Measurements from ENCODE around the gene CARM1. TPM values are rescaled to one million over a fixed set of nuclear protein-coding genes. Genes with fewer than 3 reads are reported as not detected.

Gene CARM1
- total and polyA plus RNA-seq, 2 experiments from 2014 or later: 43.3 to 118 TPM

DNA sequence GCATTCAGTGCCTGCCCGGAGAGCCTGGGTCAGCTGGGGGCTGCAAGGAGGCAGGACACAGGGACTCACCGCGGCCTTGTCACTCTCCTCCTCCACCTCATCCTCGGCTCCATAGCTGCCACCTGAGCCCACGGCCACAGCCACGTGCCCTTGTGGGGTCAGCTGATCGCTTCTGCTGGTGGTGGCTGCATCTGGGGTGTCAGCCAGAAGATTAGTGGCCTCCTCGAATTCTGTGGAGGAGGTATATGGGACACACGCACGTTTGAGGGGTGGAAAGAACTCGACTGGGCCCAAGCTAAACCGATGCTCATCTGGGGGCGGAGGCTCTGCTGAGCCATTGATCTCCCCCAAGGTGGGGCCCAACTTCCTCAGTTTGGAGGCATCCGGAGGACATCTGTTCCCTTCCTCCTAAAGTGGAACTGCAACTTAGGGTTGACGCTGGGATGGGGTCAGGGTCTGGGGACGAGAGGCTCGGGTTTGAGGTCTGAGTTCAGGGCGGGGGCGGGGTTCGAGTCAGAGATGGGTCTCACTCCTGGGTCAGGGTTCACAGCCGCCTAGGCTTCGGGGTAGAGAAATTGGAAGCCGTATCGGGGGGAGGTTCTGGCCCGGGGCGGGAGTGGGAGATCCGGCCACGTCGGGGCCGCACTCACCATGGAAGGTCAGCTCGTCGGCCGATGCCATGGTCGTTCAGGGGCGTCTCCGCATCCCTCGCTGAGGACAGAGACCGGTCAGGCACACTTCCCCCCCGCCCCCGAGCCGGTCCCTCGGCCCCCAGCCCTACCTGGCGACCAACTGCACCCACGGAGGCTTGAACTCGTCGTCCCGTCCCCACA, 56.6 kb downstream of the CARM1 start:
- H3K4me3 ChIP-seq: peak overlapping the region; percentile 80
- Mint-ChIP-seq H3K4me1 (peaks cover 7% of the 10 kb centered on the region; the same call in 2 of the 3 replicates), H3K36me3 (ENCODE audit: low read depth) (peaks cover 33% of the 10 kb centered on the region), H3K27ac (no peak overlapping the region), H3K9me3 (no peaks in the 10 kb centered on the region; the same call in 2 of the 3 replicates), H3K4me3 (peak overlapping the region; percentile 88), H3K27me3 (ENCODE audit: insufficient read depth, low read depth, poor library complexity) (peaks cover 21% of the 10 kb centered on the region)
- H3K4me1 ChIP-seq (ENCODE audit: insufficient read depth): peaks cover 7% of the 10 kb centered on the region
- H3K9me2 ChIP-seq (ENCODE audit: insufficient read depth): no peaks in the 10 kb centered on the region
- peaks cover 35% of the 10 kb centered on the region for H3K79me2 ChIP-seq (replicated peaks; ENCODE audit: insufficient read depth)
- H2AFZ ChIP-seq: no peak overlapping the region
- DNase-seq (ENCODE audit: low spot score): no peak
- no peak overlapping the region for H3K27ac ChIP-seq (ENCODE audit: low read depth)
- peaks cover 9% of the 10 kb centered on the region for H4K20me1 ChIP-seq (replicated peaks; ENCODE audit: insufficient read depth)
- no peaks in the 10 kb centered on the region for H3K27me3 ChIP-seq (ENCODE audit: insufficient read depth)
- H3K4me2 ChIP-seq: peak overlapping the region; percentile 92
- peaks cover 13% of the 10 kb centered on the region for H3F3A ChIP-seq (replicated peaks; ENCODE audit: low read depth)
- TF ChIP-seq NANOG (IDR thresholded peaks at IDR 0.05; ENCODE audit: borderline replicate concordance) (no peak), EZH2 (IDR thresholded peaks at IDR 0.05; ENCODE audit: low read depth, unreplicated experiment) (no peak), EZH2phosphoT487 (IDR thresholded peaks at IDR 0.05; ENCODE audit: unreplicated experiment) (no peak), ZNF114 (CRISPR knock-in tag; IDR thresholded peaks at IDR 0.05) (no peak), JUNB (IDR thresholded peaks at IDR 0.05; ENCODE audit: unreplicated experiment) (no peak), ZNF331 (CRISPR knock-in tag; IDR thresholded peaks at IDR 0.05; ENCODE audit: low read depth) (no peak), STAT1 (IDR thresholded peaks at IDR 0.05; ENCODE audit: unreplicated experiment) (no peak), POLR2AphosphoS5 (IDR thresholded peaks at IDR 0.05; ENCODE audit: low read depth) (no peak), CREB1 (CRISPR knock-in tag; IDR thresholded peaks at IDR 0.05; ENCODE audit: low read depth) (no peak)
- TF ChIP-seq, protein P1, sequence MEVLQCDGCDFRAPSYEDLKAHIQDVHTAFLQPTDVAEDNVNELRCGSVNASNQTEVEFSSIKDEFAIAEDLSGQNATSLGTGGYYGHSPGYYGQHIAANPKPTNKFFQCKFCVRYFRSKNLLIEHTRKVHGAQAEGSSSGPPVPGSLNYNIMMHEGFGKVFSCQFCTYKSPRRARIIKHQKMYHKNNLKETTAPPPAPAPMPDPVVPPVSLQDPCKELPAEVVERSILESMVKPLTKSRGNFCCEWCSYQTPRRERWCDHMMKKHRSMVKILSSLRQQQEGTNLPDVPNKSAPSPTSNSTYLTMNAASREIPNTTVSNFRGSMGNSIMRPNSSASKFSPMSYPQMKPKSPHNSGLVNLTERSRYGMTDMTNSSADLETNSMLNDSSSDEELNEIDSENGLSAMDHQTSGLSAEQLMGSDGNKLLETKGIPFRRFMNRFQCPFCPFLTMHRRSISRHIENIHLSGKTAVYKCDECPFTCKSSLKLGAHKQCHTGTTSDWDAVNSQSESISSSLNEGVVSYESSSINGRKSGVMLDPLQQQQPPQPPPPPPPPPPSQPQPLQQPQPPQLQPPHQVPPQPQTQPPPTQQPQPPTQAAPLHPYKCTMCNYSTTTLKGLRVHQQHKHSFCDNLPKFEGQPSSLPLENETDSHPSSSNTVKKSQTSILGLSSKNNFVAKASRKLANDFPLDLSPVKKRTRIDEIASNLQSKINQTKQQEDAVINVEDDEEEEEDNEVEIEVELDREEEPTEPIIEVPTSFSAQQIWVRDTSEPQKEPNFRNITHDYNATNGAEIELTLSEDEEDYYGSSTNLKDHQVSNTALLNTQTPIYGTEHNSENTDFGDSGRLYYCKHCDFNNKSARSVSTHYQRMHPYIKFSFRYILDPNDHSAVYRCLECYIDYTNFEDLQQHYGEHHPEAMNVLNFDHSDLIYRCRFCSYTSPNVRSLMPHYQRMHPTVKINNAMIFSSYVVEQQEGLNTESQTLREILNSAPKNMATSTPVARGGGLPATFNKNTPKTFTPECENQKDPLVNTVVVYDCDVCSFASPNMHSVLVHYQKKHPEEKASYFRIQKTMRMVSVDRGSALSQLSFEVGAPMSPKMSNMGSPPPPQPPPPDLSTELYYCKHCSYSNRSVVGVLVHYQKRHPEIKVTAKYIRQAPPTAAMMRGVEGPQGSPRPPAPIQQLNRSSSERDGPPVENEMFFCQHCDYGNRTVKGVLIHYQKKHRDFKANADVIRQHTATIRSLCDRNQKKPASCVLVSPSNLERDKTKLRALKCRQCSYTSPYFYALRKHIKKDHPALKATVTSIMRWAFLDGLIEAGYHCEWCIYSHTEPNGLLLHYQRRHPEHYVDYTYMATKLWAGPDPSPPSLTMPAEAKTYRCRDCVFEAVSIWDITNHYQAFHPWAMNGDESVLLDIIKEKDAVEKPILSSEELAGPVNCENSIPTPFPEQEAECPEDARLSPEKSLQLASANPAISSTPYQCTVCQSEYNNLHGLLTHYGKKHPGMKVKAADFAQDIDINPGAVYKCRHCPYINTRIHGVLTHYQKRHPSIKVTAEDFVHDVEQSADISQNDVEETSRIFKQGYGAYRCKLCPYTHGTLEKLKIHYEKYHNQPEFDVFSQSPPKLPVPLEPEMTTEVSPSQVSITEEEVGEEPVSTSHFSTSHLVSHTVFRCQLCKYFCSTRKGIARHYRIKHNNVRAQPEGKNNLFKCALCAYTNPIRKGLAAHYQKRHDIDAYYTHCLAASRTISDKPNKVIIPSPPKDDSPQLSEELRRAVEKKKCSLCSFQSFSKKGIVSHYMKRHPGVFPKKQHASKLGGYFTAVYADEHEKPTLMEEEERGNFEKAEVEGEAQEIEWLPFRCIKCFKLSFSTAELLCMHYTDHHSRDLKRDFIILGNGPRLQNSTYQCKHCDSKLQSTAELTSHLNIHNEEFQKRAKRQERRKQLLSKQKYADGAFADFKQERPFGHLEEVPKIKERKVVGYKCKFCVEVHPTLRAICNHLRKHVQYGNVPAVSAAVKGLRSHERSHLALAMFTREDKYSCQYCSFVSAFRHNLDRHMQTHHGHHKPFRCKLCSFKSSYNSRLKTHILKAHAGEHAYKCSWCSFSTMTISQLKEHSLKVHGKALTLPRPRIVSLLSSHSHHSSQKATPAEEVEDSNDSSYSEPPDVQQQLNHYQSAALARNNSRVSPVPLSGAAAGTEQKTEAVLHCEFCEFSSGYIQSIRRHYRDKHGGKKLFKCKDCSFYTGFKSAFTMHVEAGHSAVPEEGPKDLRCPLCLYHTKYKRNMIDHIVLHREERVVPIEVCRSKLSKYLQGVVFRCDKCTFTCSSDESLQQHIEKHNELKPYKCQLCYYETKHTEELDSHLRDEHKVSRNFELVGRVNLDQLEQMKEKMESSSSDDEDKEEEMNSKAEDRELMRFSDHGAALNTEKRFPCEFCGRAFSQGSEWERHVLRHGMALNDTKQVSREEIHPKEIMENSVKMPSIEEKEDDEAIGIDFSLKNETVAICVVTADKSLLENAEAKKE (CRISPR knock-in tag; IDR thresholded peaks at IDR 0.05): no peak
- TF ChIP-seq, protein P2, sequence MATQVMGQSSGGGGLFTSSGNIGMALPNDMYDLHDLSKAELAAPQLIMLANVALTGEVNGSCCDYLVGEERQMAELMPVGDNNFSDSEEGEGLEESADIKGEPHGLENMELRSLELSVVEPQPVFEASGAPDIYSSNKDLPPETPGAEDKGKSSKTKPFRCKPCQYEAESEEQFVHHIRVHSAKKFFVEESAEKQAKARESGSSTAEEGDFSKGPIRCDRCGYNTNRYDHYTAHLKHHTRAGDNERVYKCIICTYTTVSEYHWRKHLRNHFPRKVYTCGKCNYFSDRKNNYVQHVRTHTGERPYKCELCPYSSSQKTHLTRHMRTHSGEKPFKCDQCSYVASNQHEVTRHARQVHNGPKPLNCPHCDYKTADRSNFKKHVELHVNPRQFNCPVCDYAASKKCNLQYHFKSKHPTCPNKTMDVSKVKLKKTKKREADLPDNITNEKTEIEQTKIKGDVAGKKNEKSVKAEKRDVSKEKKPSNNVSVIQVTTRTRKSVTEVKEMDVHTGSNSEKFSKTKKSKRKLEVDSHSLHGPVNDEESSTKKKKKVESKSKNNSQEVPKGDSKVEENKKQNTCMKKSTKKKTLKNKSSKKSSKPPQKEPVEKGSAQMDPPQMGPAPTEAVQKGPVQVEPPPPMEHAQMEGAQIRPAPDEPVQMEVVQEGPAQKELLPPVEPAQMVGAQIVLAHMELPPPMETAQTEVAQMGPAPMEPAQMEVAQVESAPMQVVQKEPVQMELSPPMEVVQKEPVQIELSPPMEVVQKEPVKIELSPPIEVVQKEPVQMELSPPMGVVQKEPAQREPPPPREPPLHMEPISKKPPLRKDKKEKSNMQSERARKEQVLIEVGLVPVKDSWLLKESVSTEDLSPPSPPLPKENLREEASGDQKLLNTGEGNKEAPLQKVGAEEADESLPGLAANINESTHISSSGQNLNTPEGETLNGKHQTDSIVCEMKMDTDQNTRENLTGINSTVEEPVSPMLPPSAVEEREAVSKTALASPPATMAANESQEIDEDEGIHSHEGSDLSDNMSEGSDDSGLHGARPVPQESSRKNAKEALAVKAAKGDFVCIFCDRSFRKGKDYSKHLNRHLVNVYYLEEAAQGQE (IDR thresholded peaks at IDR 0.05; ENCODE audit: unreplicated experiment): no peak
- TF ChIP-seq, protein P3, sequence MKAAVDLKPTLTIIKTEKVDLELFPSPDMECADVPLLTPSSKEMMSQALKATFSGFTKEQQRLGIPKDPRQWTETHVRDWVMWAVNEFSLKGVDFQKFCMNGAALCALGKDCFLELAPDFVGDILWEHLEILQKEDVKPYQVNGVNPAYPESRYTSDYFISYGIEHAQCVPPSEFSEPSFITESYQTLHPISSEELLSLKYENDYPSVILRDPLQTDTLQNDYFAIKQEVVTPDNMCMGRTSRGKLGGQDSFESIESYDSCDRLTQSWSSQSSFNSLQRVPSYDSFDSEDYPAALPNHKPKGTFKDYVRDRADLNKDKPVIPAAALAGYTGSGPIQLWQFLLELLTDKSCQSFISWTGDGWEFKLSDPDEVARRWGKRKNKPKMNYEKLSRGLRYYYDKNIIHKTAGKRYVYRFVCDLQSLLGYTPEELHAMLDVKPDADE (IDR thresholded peaks at IDR 0.05): no peak
- TF ChIP-seq, protein P4, sequence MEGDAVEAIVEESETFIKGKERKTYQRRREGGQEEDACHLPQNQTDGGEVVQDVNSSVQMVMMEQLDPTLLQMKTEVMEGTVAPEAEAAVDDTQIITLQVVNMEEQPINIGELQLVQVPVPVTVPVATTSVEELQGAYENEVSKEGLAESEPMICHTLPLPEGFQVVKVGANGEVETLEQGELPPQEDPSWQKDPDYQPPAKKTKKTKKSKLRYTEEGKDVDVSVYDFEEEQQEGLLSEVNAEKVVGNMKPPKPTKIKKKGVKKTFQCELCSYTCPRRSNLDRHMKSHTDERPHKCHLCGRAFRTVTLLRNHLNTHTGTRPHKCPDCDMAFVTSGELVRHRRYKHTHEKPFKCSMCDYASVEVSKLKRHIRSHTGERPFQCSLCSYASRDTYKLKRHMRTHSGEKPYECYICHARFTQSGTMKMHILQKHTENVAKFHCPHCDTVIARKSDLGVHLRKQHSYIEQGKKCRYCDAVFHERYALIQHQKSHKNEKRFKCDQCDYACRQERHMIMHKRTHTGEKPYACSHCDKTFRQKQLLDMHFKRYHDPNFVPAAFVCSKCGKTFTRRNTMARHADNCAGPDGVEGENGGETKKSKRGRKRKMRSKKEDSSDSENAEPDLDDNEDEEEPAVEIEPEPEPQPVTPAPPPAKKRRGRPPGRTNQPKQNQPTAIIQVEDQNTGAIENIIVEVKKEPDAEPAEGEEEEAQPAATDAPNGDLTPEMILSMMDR (conservative IDR thresholded peaks at IDR 0.05; ENCODE audit: low read depth in 2 of 2): no peak
- peak; percentile 22 for ATAC-seq
- no peaks in the 10 kb centered on the region; the same call in none of the 2 replicates for H3K36me3 ChIP-seq (ENCODE audit: insufficient read depth)
